ENCODE data around the gene RAB28. TPM values are rescaled to one million over a fixed set of nuclear protein-coding genes. Genes with fewer than 3 reads are reported as not detected.

The RAB28 gene
- total RNA-seq, 1 donor from 2014 or later = 30.7 TPM

- H3K36me3 Mint-ChIP-seq (ENCODE audit: low read depth) = peaks cover 33% of the 10 kb centered on the region
- H3K27ac Mint-ChIP-seq (ENCODE audit: unreplicated experiment) = no peak overlapping the region
- H3K4me3 Mint-ChIP-seq = no peak overlapping the region
- H3K4me1 Mint-ChIP-seq = peaks cover 17% of the 10 kb centered on the region
- no peaks in the 10 kb centered on the region for H3K27me3 Mint-ChIP-seq (ENCODE audit: low read depth)
- peaks cover 16% of the 10 kb centered on the region for H3K9me3 Mint-ChIP-seq
- no peak for DNase-seq (ENCODE audit: low read depth, low spot score)
- TF ChIP-seq CTCF (conservative IDR thresholded peaks at IDR 0.05) = no peak
These were observed 100.1 kb downstream of the RAB28 start for GRCh38 chr4:13384055-13384454.

GRCh38 chr4:13378973-13379759 is 105.0 kb downstream of the RAB28 start:
- Mint-ChIP-seq H3K27me3 (ENCODE audit: low read depth) (no peaks in the 10 kb centered on the region), H3K4me3 (no peak overlapping the region)

GRCh38 chr4:13371048-13371447 is 113.1 kb downstream of the RAB28 start:
- Mint-ChIP-seq H3K4me3 (no peak overlapping the region), H3K27me3 (ENCODE audit: low read depth) (no peaks in the 10 kb centered on the region), H3K27ac (ENCODE audit: unreplicated experiment) (no peak overlapping the region), H3K36me3 (ENCODE audit: low read depth) (peaks cover 3% of the 10 kb centered on the region), H3K9me3 (no peaks in the 10 kb centered on the region), H3K4me1 (peaks cover 20% of the 10 kb centered on the region)
- TF ChIP-seq CTCF (conservative IDR thresholded peaks at IDR 0.05) = no peak
- DNase-seq (ENCODE audit: low read depth, low spot score) = no peak

More at GRCh38 chr4:13378973-13379759, 105.0 kb downstream of the RAB28 start:
- H3K27ac Mint-ChIP-seq (ENCODE audit: unreplicated experiment) = no peak overlapping the region
- H3K36me3 Mint-ChIP-seq (ENCODE audit: low read depth) = peaks cover 5% of the 10 kb centered on the region
- no peaks in the 10 kb centered on the region for H3K4me1 Mint-ChIP-seq
- no peak for DNase-seq (ENCODE audit: low read depth, low spot score)
- H3K9me3 Mint-ChIP-seq = no peaks in the 10 kb centered on the region
- TF ChIP-seq CTCF (conservative IDR thresholded peaks at IDR 0.05) = no peak

DNA sequence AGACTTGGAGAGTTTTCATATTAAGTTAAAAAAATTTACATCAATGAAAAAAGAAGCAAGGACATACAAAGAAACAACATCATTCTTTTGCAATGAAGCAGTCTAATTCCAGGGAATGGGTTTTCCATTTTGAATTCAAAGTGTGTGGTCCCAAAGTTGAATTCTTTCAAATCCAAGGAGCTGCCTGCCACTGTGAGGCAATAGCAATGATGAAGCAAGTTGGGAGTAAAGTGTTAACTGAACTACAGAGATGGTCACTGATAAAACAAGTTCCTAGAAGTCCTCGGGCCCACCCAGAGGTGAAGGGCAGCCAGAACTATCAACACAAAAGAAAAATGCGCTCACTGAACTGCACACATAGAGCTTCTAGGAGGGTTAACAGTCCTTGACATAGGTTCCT is 115.9 kb downstream of the RAB28 start:
- Mint-ChIP-seq H3K4me3 (no peak overlapping the region), H3K36me3 (ENCODE audit: low read depth) (peaks cover 12% of the 10 kb centered on the region), H3K27ac (ENCODE audit: unreplicated experiment) (no peak overlapping the region), H3K9me3 (no peaks in the 10 kb centered on the region), H3K27me3 (ENCODE audit: low read depth) (no peaks in the 10 kb centered on the region), H3K4me1 (peaks cover 21% of the 10 kb centered on the region)
- no peak for TF ChIP-seq CTCF (conservative IDR thresholded peaks at IDR 0.05)
- DNase-seq (ENCODE audit: low read depth, low spot score) = no peak

GRCh38 chr4:13367691-13368090 is 116.4 kb downstream of the RAB28 start:
- no peaks in the 10 kb centered on the region for H3K27me3 Mint-ChIP-seq (ENCODE audit: low read depth)

More at GRCh38 chr4:13367691-13368090, 116.4 kb downstream of the RAB28 start:
- Mint-ChIP-seq H3K27ac (ENCODE audit: unreplicated experiment) (no peak overlapping the region), H3K4me1 (peaks cover 24% of the 10 kb centered on the region), H3K9me3 (no peaks in the 10 kb centered on the region), H3K36me3 (ENCODE audit: low read depth) (peaks cover 16% of the 10 kb centered on the region), H3K4me3 (no peak overlapping the region)
- DNase-seq (ENCODE audit: low read depth, low spot score) = no peak
- TF ChIP-seq CTCF (conservative IDR thresholded peaks at IDR 0.05) = no peak
